ENCODE data around the gene PROSER1.
"Not testable (repeated sequence)": the region's sequence is repeated elsewhere in the genome, so short reads cannot be mapped to it uniquely, and the experiment has no call there.

The PROSER1 gene

GRCh38 chr13:39023761-39024160 lies 14.1 kb downstream of the PROSER1 start:
- no peak for DNase-seq (ENCODE audit: low read depth)

GRCh38 chr13:39023316-39023715 lies 14.6 kb downstream of the PROSER1 start:
- DNase-seq (ENCODE audit: low read depth): no peak

DNA sequence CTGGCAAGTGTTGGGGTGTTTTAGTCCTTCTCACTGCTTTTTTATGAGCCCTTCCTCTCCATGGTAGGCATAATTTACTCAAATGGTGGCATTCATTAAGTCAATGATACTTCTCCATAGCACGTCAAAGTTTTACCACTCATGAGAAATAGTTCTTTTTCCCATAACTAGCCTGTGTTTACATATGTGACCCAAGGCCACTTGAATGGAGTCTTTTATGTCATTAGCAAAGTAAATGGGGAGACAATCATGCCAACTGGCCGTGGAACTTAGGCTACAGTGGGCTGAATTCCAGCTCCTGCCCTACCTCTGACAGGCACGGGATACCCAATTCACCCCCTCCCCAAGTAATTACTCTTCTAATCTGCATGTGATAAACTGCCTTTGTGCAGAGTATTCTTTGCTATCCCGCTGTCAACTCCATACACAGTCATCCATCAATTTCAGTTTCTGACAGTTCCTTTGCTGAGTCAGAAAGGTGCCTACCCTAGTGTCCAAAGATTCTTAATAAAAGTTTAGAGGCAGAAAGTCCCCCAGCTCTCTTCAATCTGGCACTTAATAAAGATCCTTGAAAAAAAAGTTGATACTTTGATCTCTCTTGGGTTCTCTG lies 16.9 kb downstream of the PROSER1 start:
- no peak for DNase-seq (ENCODE audit: low read depth)

- no peak for DNase-seq (ENCODE audit: low read depth)
These were observed 21.1 kb downstream of the PROSER1 start for GRCh38 chr13:39016787-39017186.

GRCh38 chr13:39016087-39016486 lies 21.8 kb downstream of the PROSER1 start:
- no peak for DNase-seq (ENCODE audit: low read depth)

DNA sequence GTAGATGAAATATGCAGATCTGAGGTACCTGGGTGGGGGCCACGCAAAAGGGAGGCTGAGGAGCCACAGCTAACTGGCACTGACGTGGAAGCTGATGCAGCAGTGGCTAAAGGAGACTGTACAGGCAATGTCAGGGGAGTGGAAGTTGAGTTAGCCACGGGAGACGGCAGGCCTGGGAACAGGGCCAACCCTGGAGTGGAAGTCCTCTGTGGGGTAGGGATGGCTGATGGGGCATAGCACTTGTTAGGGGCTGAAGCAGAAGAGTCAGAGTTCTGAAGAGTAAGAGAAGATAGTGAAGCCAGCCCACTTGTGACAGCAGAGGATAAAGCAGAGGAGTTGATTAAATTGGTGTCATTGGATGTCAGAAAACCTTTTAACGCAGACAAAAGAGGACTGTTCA lies 24.4 kb downstream of the PROSER1 start:
- DNase-seq (ENCODE audit: low read depth): no peak

DNA sequence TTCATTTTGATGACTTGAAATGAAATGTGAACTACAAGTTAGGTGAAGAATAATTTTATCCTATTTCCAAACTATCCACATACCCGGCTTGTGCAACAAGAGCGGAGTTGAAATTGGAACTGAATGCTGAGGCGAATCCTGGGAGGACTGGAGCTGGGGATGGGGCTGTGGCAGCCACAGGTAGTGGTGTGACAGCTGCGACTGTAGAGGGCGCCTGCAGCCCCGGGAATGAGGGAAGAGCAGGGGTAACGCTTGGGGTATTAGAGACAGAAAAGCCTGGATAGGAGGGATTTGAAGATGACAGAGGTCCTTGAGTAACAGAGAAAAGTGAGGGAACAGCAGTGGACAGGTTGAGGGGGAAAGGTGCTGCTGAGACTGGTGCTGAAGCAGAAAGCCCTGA lies 25.3 kb downstream of the PROSER1 start:
- no peak for DNase-seq (ENCODE audit: low read depth)

DNA sequence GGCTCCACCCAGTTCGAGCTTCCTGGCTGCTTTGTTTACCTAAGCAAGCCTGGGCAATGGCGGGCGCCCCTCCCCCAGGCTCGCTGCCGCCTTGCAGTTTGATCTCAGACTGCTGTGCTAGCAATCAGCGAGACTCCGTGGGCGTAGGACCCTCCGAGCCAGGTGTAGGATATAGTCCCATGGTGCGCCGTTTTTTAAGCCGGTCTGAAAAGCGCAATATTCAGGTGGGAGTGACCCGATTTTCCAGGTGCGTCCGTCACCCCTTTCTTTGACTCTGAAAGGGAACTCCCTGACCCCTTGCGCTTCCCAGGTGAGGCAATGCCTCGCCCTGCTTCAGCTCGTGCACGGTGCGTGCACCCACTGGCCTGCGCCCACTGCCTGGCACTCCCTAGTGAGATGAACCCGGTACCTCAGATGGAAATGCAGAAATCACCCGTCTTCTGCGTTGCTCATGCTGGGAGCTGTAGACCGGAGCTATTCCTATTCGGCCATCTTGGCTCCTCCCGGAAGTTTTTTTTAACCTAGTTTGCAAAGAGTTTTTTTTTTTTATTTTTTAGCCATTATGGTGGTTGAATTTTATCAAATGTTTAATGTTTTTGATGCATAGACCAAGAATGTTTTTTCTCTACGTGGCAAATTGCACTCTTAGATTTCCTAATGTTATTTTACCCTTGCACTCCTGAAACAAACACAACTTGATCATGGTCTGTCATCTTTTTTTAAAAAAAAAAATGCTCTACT lies 31.3 kb downstream of the PROSER1 start:
- DNase-seq (ENCODE audit: low read depth): not testable (repeated sequence)

DNA sequence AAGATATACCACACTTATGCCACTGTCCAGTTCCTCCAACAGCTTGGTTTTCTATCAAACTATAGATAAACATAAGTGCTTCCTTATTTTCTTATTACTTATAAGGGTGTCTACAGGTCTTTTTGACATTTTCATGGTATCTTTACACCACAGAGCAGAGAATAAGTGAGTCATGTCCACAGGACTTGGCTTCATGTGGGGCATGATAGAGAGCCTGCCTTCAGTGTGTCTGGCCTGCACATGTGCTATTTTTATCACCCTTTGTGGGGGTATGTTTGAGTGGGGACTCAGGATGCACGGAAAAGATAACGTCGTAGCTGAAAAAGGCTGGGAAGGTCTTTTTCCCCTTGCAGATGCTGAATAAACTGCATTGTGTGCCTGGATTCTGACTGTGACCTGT lies 39.1 kb downstream of the PROSER1 start:
- DNase-seq (ENCODE audit: low read depth): no peak

GRCh38 chr13:38993381-38993780 lies 44.5 kb downstream of the PROSER1 start:
- no peak for DNase-seq (ENCODE audit: low read depth)

DNA sequence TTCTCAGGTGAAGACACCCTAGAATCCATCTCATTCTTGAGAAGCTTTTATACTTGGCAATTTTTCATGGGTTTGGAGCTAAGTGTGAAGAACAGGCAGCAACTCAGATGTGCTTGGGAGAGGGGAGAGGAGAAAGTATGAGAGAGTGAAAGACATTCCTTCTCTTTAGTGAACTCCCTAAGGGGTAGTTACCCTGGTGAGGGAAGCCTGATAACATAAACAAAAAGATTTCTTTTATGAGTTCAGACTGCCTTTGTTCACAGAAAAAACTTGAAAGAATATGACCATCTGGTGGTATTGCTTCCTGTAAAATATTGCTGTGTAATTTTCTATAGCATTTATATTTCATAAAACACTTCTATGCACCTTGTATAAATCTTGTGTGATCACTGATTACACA lies 47.2 kb downstream of the PROSER1 start, which contains the start of gene STOML3:
Gene STOML3, minus strand, starts transcription at position 139 of the 400 bp plus-strand sequence. Its CDS starts 110 bp downstream, at position 29.
- no peak for DNase-seq (ENCODE audit: low read depth)

- DNase-seq (ENCODE audit: low read depth): no peak
These were observed 56.8 kb downstream of the PROSER1 start for GRCh38 chr13:38981096-38981495.

- DNase-seq (ENCODE audit: low read depth): no peak
These were observed 57.2 kb downstream of the PROSER1 start for GRCh38 chr13:38980750-38981078.

- no peak for DNase-seq (ENCODE audit: low read depth)
These were observed 57.8 kb downstream of the PROSER1 start for GRCh38 chr13:38979891-38980749.

DNA sequence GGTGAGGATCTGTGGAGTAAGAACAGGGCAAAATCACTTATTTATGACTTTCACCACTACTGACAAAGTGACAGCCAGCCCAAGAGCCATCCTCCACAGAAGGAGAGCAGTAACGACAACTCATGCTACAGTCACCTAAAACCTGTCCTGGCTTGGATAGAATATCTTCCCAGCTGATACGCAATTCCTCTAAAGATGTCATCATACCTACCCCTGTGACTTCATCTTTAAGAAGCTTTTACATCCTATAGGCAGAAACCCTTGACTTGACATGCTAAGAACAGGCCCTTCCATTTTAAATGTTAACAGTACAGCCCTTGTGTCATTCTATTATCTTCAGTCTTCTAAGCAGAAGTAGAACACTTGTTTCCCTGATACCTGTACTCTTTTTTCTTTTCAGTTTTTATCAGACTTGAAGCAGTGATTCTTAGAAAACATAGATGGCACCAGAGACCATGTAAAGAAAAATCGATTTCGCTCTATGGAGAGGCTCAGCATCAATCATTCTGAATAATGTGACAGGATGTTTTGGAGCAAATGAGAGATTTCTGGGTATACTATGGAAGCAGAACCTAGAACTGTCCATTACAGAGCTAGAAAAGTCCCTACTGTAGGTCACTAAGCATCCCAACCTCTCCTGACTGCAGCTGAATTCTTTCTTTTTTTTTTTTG lies 67.4 kb downstream of the PROSER1 start:
- DNase-seq (ENCODE audit: low read depth): no peak

DNA sequence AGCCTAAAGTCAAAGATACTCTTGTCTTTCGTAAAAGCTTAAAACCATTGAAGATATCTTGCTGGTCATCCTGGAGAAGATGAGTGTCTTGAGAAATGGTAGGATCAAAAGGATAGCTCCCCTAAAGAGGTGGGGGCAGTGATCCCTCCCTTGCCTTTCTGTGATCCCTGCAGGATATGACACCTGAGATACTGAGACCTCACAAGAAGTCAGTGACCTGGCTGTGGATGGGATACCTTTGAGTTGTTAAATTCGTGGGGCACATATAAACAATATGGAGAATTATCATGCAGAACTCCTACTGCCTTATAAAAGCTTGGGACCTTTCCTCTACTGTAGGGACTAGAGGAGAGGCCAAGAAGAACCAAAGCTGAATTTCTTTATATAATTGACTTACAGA lies 68.7 kb downstream of the PROSER1 start:
- DNase-seq (ENCODE audit: low read depth): no peak

- DNase-seq (ENCODE audit: low read depth): no peak
These were observed 70.4 kb downstream of the PROSER1 start for GRCh38 chr13:38967446-38967845.

DNA sequence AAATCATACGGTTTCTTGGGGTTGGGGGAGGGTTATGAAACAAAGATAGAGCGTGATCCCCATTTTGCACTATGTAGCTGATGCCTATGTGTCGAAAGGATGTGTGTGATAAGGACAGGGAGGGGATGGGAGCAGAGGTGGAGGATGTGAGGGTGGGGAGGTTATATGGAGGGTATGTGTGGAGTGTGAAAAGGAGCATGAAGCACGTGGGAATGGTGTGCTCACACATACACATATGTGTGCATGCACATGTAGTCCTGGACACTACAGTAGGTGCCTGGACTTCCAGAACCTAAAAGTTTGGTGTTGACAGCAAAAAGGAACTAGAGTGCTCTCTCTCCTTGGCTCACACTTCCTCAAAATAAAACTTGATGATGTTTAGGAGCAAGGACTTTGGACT lies 72.6 kb downstream of the PROSER1 start:
- DNase-seq (ENCODE audit: low read depth): no peak

- DNase-seq (ENCODE audit: low read depth): no peak
These were observed 77.7 kb downstream of the PROSER1 start for GRCh38 chr13:38960175-38960574.

Measured in GM04504 (cell line).